Measurements from ENCODE around the gene CAMTA2. TPM values are rescaled to one million over a fixed set of nuclear protein-coding genes. Genes with fewer than 3 reads are reported as not detected.
"Not testable (repeated sequence)": the region's sequence is repeated elsewhere in the genome, so short reads cannot be mapped to it uniquely, and the experiment has no call there.

Gene CAMTA2
- total and polyA plus RNA-seq, 2 donors: 2.8 to 51.5 TPM

GRCh38 chr17:4933646-4934045, 53.8 kb downstream of the CAMTA2 start:
- 54% methylated on average over 16 of the region's 16 CpGs for WGBS
- DNase-seq (ENCODE audit: low read depth in 6 of 9, low spot score in 9 of 9): no peak
- peaks cover 0 to 8% of the 10 kb centered on the region in 2 donors for H3K27me3 ChIP-seq (ENCODE audit: control insufficient read depth in 2 of 2, insufficient read depth in 1 of 2, low read length in 1 of 2)
- peaks cover 25 to 28% of the 10 kb centered on the region in 2 donors for H3K36me3 ChIP-seq (ENCODE audit: control insufficient read depth in 2 of 2, insufficient read depth in 2 of 2, low read length in 1 of 2)
- H3K9me3 ChIP-seq (ENCODE audit: control insufficient read depth in 2 of 2, insufficient read depth in 1 of 2, low read length in 1 of 2): no peaks in the 10 kb centered on the region
- H3K4me1 ChIP-seq (ENCODE audit: control insufficient read depth in 2 of 2, insufficient read depth in 2 of 2, low read length in 2 of 2): peaks cover 7 to 9% of the 10 kb centered on the region in 2 donors
- no peak overlapping the region for H3K4me3 ChIP-seq (ENCODE audit: low read length in 2 of 2)
- no peak overlapping the region for H3K27ac ChIP-seq (ENCODE audit: low read depth in 1 of 2, low read length in 1 of 2)

- no peak for DNase-seq (ENCODE audit: low read depth in 6 of 9, low spot score in 9 of 9)
- peaks cover 18 to 21% of the 10 kb centered on the region in 2 donors for H3K36me3 ChIP-seq (ENCODE audit: control insufficient read depth in 2 of 2, insufficient read depth in 2 of 2, low read length in 1 of 2)
- H3K27me3 ChIP-seq (ENCODE audit: control insufficient read depth in 2 of 2, insufficient read depth in 1 of 2, low read length in 1 of 2): peaks cover 0 to 8% of the 10 kb centered on the region in 2 donors
- H3K4me1 ChIP-seq (ENCODE audit: control insufficient read depth in 2 of 2, insufficient read depth in 2 of 2, low read length in 2 of 2): peaks cover 3 to 5% of the 10 kb centered on the region in 2 donors
- no peak overlapping the region for H3K4me3 ChIP-seq (ENCODE audit: low read length in 2 of 2)
- no peak overlapping the region for H3K27ac ChIP-seq (ENCODE audit: low read depth in 1 of 2, low read length in 1 of 2)
- H3K9me3 ChIP-seq (ENCODE audit: control insufficient read depth in 2 of 2, insufficient read depth in 1 of 2, low read length in 1 of 2): no peaks in the 10 kb centered on the region
- WGBS: 93% methylated on average over 12 of the region's 12 CpGs
Observed at GRCh38 chr17:4932756-4933155, 54.7 kb downstream of the CAMTA2 start.

GRCh38 chr17:4931963-4932362, 55.5 kb downstream of the CAMTA2 start, which contains the start of gene GP1BA:
TSS of gene GP1BA (plus strand) at chr17:4932277. CDS start at chr17:4932605, 328 bp downstream.
- Histone ChIP-seq H3K27ac (ENCODE audit: low read depth in 1 of 2, low read length in 1 of 2) (no peak within 1 kb of the TSS), H3K27me3 (ENCODE audit: control insufficient read depth in 2 of 2, insufficient read depth in 1 of 2, low read length in 1 of 2) (peaks cover 0 to 8% of the 10 kb centered on the region in 2 donors)
- 71% methylated on average over 14 of the region's 14 CpGs for WGBS

GRCh38 chr17:4928881-4929280, 58.6 kb downstream of the CAMTA2 start:
- DNase-seq (ENCODE audit: low read depth in 6 of 9, low spot score in 9 of 9): no peak
- no peak overlapping the region for H3K27ac ChIP-seq (ENCODE audit: low read depth in 1 of 2, low read length in 1 of 2)
- no peak overlapping the region for H3K4me3 ChIP-seq (ENCODE audit: low read length in 2 of 2)
- no peaks in the 10 kb centered on the region for H3K36me3 ChIP-seq (ENCODE audit: control insufficient read depth in 2 of 2, insufficient read depth in 2 of 2, low read length in 1 of 2)
- WGBS: 98% methylated on average over 18 of the region's 18 CpGs
- H3K27me3 ChIP-seq (ENCODE audit: control insufficient read depth in 2 of 2, insufficient read depth in 1 of 2, low read length in 1 of 2): peaks cover 0 to under 1% of the 10 kb centered on the region in 2 donors
- no peaks in the 10 kb centered on the region for H3K9me3 ChIP-seq (ENCODE audit: control insufficient read depth in 2 of 2, insufficient read depth in 1 of 2, low read length in 1 of 2)
- H3K4me1 ChIP-seq (ENCODE audit: control insufficient read depth in 2 of 2, insufficient read depth in 2 of 2, low read length in 2 of 2): no peaks in the 10 kb centered on the region

More at GRCh38 chr17:4931963-4932362, 55.5 kb downstream of the CAMTA2 start, which contains the start of gene GP1BA:
- Histone ChIP-seq H3K9me3 (ENCODE audit: control insufficient read depth in 2 of 2, insufficient read depth in 1 of 2, low read length in 1 of 2) (no peaks in the 10 kb centered on the region), H3K4me3 (ENCODE audit: low read length in 2 of 2) (no peak within 1 kb of the TSS), H3K4me1 (ENCODE audit: control insufficient read depth in 2 of 2, insufficient read depth in 2 of 2, low read length in 2 of 2) (peaks cover 3 to 5% of the 10 kb centered on the region in 2 donors), H3K36me3 (ENCODE audit: control insufficient read depth in 2 of 2, insufficient read depth in 2 of 2, low read length in 1 of 2) (peaks cover 11 to 13% of the 10 kb centered on the region in 2 donors)
- DNase-seq (ENCODE audit: low read depth in 6 of 9, low spot score in 9 of 9): no peak

- H3K27ac ChIP-seq (ENCODE audit: low read depth in 1 of 2, low read length in 1 of 2); H3K9me3 ChIP-seq (ENCODE audit: control insufficient read depth in 2 of 2, insufficient read depth in 1 of 2, low read length in 1 of 2); H3K27me3 ChIP-seq (ENCODE audit: control insufficient read depth in 2 of 2, insufficient read depth in 1 of 2, low read length in 1 of 2); DNase-seq (ENCODE audit: low read depth in 6 of 9, low spot score in 9 of 9); H3K4me3 ChIP-seq (ENCODE audit: low read length in 2 of 2); H3K4me1 ChIP-seq (ENCODE audit: control insufficient read depth in 2 of 2, insufficient read depth in 2 of 2, low read length in 2 of 2); H3K36me3 ChIP-seq (ENCODE audit: control insufficient read depth in 2 of 2, insufficient read depth in 2 of 2, low read length in 1 of 2): not testable (repeated sequence)
- 96% methylated on average over 24 of the region's 24 CpGs for WGBS
Observed at GRCh38 chr17:4926577-4927335, 60.7 kb downstream of the CAMTA2 start.

GRCh38 chr17:4921320-4921719, 66.2 kb downstream of the CAMTA2 start:
- no peak for DNase-seq (ENCODE audit: low read depth in 6 of 9, low spot score in 9 of 9)
- Histone ChIP-seq H3K27me3 (ENCODE audit: control insufficient read depth in 2 of 2, insufficient read depth in 1 of 2, low read length in 1 of 2) (no peaks in the 10 kb centered on the region), H3K4me3 (ENCODE audit: low read length in 2 of 2) (no peak overlapping the region), H3K4me1 (ENCODE audit: control insufficient read depth in 2 of 2, insufficient read depth in 2 of 2, low read length in 2 of 2) (no peaks in the 10 kb centered on the region), H3K36me3 (ENCODE audit: control insufficient read depth in 2 of 2, insufficient read depth in 2 of 2, low read length in 1 of 2) (no peaks in the 10 kb centered on the region), H3K9me3 (ENCODE audit: control insufficient read depth in 2 of 2, insufficient read depth in 1 of 2, low read length in 1 of 2) (no peaks in the 10 kb centered on the region), H3K27ac (ENCODE audit: low read depth in 1 of 2, low read length in 1 of 2) (no peak overlapping the region)
- 96% methylated on average over 4 of the region's 4 CpGs for WGBS

- Histone ChIP-seq H3K9me3 (ENCODE audit: control insufficient read depth in 2 of 2, insufficient read depth in 1 of 2, low read length in 1 of 2) (no peaks in the 10 kb centered on the region), H3K4me1 (ENCODE audit: control insufficient read depth in 2 of 2, insufficient read depth in 2 of 2, low read length in 2 of 2) (no peaks in the 10 kb centered on the region), H3K36me3 (ENCODE audit: control insufficient read depth in 2 of 2, insufficient read depth in 2 of 2, low read length in 1 of 2) (no peaks in the 10 kb centered on the region), H3K27me3 (ENCODE audit: control insufficient read depth in 2 of 2, insufficient read depth in 1 of 2, low read length in 1 of 2) (no peaks in the 10 kb centered on the region), H3K4me3 (ENCODE audit: low read length in 2 of 2) (no peak overlapping the region), H3K27ac (ENCODE audit: low read depth in 1 of 2, low read length in 1 of 2) (no peak overlapping the region)
- no peak for DNase-seq (ENCODE audit: low read depth in 6 of 9, low spot score in 9 of 9)
- WGBS: 96% methylated on average over 10 of the region's 10 CpGs
Observed at GRCh38 chr17:4920351-4921048, 67.0 kb downstream of the CAMTA2 start.

- H3K4me1 ChIP-seq (ENCODE audit: control insufficient read depth in 2 of 2, insufficient read depth in 2 of 2, low read length in 2 of 2): no peaks in the 10 kb centered on the region
- H3K27ac ChIP-seq (ENCODE audit: low read depth in 1 of 2, low read length in 1 of 2): no peak overlapping the region
- no peaks in the 10 kb centered on the region for H3K9me3 ChIP-seq (ENCODE audit: control insufficient read depth in 2 of 2, insufficient read depth in 1 of 2, low read length in 1 of 2)
- DNase-seq (ENCODE audit: low read depth in 6 of 9, low spot score in 9 of 9): no peak
- H3K27me3 ChIP-seq (ENCODE audit: control insufficient read depth in 2 of 2, insufficient read depth in 1 of 2, low read length in 1 of 2): no peaks in the 10 kb centered on the region
- H3K36me3 ChIP-seq (ENCODE audit: control insufficient read depth in 2 of 2, insufficient read depth in 2 of 2, low read length in 1 of 2): no peaks in the 10 kb centered on the region
- H3K4me3 ChIP-seq (ENCODE audit: low read length in 2 of 2): no peak overlapping the region
- 94% methylated on average over 8 of the region's 8 CpGs for WGBS
Observed at GRCh38 chr17:4919511-4920047, 67.9 kb downstream of the CAMTA2 start.

Data from thymus (tissue), 11 donors.